GM21723 (cell line): ENCODE results near the gene RASL12.
"Not testable (repeated sequence)": the region's sequence is repeated elsewhere in the genome, so short reads cannot be mapped to it uniquely, and the experiment has no call there.

Experiments
- ATAC-seq: cut with Tn5 transposase; IDR thresholded peaks from one replicate; pipeline ENCODE4 v1.9.1; 2021; ENCODE audit warnings: mild to moderate bottlenecking, moderate library complexity; ENCODE audit not compliant: unreplicated experiment

RASL12 gene, protein sequence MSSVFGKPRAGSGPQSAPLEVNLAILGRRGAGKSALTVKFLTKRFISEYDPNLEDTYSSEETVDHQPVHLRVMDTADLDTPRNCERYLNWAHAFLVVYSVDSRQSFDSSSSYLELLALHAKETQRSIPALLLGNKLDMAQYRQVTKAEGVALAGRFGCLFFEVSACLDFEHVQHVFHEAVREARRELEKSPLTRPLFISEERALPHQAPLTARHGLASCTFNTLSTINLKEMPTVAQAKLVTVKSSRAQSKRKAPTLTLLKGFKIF

DNA sequence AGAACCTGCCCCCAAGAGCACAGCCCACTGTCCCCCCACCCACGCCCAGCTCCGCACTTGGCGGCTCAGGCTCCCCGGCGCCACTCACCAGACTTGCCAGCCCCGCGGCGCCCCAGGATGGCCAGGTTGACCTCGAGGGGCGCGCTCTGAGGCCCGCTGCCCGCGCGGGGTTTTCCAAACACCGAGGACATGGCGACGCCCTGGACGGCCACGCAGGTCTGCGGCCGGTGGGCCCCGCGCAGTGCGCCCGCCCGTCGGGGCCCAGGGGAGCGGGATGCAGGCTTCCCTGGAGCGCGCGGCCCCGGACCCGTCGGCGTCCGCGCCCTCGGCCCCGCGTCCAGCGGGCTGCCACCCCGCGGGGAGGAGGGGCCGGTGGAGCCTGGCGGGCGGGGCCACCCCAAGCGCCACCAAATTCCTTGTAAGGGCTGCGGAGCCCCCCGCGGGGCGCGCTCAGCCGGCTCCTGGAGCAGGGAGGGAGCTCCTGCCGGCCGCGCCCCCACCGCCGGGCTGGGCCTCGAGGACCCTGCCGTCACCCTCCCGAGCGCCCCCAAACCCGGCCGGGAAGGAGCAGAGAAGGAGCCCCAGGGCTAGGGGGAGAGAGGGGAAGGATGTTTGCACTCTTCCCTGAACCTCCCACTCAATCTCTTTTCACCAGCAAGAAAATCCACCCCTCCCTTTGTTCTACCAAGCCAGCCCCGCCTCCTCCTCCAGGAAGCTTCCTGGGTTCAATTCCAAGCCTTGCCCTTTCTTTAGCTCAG lies at the start of gene RASL12:
TSS of gene RASL12 (minus strand) at position 347 of the 758 bp plus-strand sequence. CDS start at position 191, 156 bp downstream.
- no peak for ATAC-seq

DNA sequence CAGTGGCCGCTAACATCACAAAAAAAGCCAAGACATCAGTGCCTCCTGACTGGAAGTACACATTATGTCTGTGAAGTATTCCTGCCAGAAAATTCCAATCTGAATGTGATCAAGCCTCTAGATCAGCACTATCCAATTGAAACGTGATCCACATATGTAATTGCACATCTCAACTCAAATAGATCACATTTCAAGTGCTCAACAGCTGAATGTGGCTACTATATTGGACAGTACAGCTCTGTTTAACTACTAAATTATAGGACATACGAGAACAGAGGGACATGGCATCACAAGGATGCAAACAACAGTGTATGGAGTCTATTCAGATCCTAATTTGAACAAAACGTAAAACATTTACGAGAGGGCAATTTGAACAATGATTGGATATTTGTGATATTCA lies 47.8 kb upstream of the RASL12 start:
- no peak for ATAC-seq

GRCh38 chr15:65115086-65115485 lies 47.3 kb upstream of the RASL12 start, which contains the start of gene UBAP1L:
Gene UBAP1L (minus strand): TSS chr15:65115200. CDS start chr15:65106215, 8,985 bp downstream.
- ATAC-seq, result no peak

DNA sequence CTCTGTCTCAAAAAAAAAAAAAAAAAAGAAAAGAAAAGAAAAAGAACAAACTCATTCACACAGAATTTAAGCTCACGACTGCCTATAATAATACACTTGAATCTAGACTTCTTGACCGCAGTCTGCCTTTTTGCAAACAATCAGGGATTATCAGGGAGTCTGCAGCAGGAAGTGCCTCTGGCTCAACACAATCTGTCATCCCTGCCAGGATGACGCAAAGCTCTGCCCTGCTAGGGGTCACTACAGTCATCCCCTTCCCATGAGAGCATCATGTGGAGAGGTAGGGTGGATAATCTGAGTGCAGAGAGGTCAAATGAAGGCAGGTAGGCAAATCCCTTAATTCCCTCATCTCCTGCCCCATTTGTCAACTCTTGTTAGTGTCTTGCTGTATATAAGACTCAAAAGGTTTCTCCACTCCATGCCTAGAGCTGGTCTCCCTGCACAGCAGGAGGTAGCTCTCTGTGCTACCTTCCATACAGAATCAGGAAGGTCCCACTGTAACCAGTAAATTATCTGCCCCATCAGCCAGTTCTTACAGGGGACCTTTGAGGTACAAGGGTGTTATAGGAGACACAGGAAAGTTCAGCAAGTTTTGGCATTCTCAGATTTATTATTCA lies 43.0 kb upstream of the RASL12 start:
- ATAC-seq, result no peak

DNA sequence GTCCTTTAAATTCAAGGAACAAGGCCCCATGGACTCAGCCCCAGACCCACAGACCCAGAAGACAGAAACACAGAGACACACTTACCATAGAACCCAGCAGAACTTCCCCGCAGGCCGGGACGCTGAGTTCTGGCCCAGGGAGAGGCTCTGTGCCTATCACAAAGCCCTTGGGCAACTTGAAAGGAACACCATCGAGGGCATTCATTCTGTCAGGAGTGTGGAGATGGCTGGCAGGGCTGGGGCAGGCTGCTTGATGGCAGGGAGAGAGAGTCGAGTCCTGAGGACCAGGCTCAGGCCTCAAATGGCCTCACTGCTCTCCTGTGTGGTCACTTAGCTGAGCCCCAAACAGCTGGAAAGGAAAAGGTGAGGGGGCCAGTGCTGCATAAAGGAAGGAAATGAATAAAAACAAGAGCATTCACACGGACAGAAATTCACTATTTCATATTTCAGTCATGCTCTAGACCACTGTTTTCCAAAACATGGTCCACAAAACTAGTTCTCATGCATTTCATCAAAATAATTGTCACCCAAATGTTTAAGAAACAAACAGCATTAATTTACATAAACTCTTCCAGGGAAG lies 38.3 kb upstream of the RASL12 start:
- ATAC-seq, result no peak

DNA sequence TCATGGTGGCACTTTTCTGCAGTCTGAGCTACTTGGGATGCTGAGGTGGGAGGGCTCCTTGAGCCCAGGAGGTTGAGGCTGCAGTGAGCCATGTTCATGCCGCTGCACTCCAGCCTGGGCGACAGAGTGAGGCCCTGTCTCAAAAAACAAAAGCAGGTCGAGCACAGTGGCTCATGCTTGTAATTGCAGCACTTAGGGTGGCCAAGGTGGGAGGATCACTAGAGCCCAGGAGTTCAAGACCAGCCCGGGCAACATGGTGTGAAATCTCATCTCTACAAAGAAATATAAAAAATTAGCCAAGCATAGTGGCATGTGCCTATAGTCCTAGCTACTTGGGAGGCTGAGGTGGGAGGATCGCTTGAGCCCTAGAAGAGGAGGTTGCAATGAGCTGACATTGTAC lies 37.2 kb upstream of the RASL12 start:
- no peak for ATAC-seq

GRCh38 chr15:65102912-65103311 lies 35.1 kb upstream of the RASL12 start:
- no peak for ATAC-seq

DNA sequence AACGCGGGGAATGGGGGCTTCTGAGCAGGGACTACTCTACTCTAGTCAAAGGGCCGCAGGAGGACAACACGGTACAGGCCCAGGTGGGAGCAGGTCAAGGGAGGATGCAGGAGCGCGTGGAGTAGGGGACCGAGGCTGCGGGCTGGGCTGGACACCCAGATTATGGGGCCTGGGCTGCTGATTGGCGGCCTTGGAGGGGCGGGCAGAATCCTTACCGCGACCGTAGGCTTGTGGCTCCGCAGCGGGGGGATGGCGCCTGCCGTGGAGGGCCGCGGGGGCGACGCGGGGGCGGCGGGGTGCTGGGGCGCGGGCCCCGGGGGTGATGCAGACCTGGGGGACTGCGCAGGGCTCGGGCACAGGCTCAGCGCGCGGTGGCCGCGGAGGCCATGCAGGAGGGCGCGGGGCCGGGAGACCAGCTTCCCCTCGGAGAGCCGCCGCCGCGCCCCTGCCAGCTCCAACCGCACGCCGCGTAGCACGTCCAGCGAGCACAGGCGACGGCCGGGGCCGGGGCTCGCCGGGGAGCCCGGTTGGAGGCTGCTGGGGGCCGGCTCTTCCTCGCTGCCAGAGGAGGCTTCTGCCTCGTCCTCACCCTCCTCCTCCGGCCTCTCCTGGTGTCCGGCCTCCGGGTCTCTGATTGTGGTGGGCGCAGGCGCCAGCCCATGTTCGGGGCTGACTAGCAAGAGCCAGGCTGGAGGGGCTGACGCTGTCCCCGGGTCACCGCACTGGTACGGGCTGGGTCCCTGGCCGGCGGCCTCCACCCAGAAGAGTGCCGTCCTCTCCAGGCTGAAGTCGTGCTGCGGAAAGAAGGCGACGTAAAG lies 34.3 kb upstream of the RASL12 start:
- ATAC-seq, result no peak

DNA sequence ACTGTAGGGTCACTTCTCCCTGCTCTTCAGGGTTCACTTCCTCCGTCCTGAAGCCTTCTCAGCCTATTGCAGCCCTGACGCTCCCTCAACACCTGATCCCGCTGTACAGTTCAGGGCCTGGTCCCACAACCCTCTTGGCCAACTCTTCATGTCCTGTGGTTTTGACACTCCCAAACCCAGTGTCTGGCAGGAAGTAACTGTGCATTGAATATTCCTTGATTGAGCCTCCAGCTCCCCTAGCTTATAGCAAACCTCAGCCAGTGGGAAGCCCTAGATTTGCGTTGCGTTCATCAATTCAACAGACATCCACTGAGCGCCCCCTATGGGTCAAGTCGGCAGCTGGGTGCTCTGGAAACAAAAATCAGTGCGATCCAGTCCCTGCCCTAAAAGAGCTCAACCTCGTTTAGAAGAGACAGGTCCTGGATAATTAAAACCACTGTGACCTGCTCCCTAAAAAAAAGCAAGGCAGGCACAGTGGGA lies 33.7 kb upstream of the RASL12 start:
- ATAC-seq, result no peak

GRCh38 chr15:65100442-65100841 lies 32.7 kb upstream of the RASL12 start:
- ATAC-seq, result no peak

- not testable (repeated sequence) for ATAC-seq
Measured at GRCh38 chr15:65099801-65100200, 32.0 kb upstream of the RASL12 start.

DNA sequence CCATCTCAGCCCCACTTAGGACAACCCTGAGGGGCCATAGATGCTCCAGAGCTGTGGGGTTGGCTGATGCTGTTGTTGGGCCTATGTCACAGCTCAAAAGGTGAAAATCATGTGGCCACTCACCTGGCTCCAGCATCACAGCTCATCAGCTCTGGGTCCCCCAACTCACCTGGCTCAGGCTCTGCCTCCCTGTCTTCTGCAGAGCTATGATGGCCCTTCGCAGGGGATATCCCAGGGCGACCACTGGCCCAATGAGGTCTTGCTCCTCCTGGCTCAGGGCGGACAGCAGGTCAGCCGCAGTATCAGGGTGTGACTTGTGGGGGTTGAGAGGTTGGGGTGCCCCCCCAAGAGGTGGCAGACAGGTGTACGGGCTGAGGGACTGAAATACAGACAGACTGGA lies 31.5 kb upstream of the RASL12 start:
- ATAC-seq, result no peak

DNA sequence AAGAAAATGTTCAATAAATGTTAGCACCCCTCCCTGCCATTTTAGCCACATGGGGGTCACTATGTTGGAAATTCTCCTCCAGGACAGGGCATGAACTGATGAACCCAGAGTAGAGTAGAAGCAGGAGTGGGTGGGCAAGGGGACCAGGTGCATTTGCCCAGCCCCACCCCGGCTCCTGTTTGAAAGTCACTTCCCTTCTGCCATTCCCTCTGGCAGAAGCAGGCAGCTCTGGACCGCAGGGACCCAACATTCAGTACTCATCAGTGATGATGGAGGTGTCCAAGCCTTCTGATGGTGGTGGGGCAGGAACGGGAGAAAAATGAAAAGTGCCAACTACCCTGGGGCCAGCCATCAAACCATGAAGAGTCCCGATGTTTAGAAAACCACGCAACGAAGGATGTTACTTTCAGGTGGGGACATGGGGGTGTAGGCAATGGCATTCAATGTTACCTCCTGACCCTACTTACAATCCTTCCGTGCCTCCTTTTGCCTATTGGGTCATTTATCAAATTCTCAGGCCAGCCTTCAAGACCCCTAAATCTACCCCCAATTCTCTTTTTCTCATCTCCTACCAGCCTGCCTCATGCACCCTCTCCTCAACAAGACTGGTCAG lies 30.0 kb upstream of the RASL12 start:
- no peak for ATAC-seq

DNA sequence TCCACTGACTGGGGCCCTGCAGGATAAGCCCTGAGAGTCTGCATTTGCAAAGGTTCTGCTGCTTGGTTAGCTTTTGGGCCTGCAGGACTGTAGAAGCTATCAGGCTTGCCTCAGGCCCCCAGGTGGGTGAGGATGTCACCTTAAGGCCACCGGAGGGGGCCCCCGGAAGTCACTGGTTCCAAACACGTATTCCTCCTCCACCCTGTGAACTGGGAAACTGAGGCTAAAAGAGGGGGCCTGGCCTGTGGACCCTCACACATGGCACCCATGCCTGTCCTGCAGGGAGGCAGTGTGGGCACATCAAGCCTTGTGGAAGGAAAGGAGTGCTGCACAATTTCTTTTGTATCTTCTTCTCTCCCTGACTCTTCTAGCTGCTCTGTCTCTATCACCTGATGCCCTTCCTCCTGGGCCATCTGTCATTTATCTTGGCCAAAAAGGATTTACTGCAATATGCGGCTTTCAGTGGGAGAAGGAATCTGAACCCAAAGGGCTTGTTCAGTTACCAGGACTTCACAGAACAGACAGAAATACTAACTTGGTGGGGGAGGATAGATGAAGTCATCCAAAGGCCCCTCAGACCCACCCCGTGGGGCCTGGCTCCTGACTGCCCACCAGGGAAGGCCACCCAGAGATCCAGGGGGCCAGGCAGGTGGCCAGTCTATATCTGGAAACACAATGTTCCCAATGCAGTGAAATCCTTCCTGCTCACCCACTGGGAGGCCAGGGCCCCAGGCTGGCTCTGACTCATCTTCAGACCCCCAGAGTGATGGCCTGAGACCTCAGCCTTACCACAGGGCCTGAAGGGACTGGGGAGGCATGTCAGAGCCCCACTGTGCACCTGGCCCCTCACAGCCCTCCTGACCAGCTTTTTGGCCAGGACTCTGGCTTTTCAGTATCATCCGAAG lies 28.9 kb upstream of the RASL12 start:
- no peak for ATAC-seq

DNA sequence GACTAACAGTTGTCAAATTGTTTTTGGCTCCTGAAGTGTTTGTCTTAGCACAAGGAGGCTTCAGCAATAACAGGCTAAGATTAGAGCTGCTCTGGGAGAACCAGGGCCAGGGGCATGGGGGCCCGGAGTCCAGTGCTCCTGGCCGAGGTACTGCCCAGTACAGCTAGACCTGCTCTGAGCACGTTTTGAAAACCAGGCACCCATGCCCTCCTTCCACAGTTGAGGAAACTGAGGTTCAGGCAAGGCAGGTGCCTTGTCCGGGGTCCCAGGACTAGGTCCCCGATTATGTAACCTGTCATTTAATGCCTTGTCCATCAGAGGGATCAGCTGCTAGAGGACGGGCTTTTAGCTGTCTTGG lies 27.9 kb upstream of the RASL12 start:
- ATAC-seq, result no peak

DNA sequence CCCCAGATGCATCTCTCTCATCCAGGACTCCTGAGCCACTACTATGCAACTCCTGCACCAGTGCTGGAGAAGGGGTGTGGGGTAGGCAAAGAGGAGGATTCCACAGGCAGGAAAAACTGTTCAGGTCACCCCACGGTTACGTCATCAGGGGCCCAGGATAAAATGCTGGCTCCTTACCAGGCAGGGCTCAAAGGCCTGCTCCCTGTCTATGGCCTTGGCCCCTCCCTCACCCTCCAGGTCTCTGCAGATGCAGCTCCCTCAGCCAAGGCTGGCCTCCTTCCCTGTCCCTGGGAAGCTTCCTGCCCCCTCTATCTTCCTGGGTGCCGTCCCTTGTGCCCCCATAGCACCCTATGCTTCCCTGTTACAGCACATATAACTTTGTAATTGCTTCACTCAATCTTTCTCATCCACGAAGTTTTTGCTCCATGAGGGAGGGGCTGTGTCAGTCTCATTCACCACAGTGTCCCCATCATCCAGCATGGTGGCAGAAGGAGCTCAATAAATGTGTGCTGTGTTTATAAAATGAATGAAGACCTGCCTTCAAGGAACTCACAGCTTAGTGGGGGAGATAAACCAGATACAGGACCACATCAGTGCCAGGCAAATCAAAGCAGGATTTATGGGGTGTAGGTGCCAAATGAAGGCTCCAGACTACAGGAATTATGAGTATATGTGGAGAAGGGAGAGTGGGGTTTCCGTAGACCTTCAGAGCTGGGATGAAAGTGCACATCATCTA lies 27.4 kb upstream of the RASL12 start:
- ATAC-seq, result no peak

- ATAC-seq, result no peak
Measured at GRCh38 chr15:65094294-65094995, 26.7 kb upstream of the RASL12 start.

DNA sequence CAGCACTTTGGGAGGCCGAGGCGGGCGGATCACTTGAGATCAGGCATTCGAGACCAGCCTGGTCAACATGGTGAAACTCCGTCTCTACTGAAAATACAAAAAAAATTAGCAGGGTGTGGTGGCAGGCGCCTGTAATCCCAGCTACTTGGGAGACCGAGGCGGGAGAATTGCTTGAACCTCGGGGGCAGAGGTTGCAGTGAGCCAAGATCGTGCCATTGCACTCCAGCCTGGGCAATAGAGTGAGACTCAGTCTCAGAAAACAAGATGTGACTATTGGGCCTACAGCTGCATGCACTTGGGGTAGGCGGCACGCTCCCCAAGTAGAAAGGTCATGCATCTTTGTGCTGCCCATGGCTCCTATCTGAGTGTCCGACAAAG lies 26.0 kb upstream of the RASL12 start:
- not testable (repeated sequence) for ATAC-seq
